Neural cell (in vitro differentiated cells): ENCODE measurements around the gene ZSWIM8. TPM values are rescaled to one million over a fixed set of nuclear protein-coding genes. Genes with fewer than 3 reads are reported as not detected.

ENCODE experiments used
- H2AFZ ChIP-seq: fragments of 200-600, 300-800 bp; sonication (generic), shearing (Covaris generic); 2 replicates; pipeline ENCODE4 v1.6.0; 2014; ENCODE audit warnings: low read depth, mild to moderate bottlenecking, antibody characterized with exemption, low read length, moderate library complexity
- H3F3A ChIP-seq: fragments of 200-600 bp; shearing (Covaris generic); 2 replicates; pipeline ENCODE4 v1.6.1; 2016; ENCODE audit warnings: mild to moderate bottlenecking, moderate library complexity, mixed read lengths, antibody characterized with exemption, low read length; ENCODE audit not compliant: insufficient read depth, poor library complexity, severe bottlenecking
- H3K27ac ChIP-seq: fragments of 200-600, 300-800 bp; sonication (generic), shearing (Covaris generic); 2 replicates; pipeline ENCODE4 v1.5.1; 2014; ENCODE audit warnings: mild to moderate bottlenecking, low read length, moderate library complexity
- H3K27me3 ChIP-seq: fragments of 300-800, 200-600 bp; sonication (generic), shearing (Covaris generic); 2 replicates; pipeline ENCODE4 v1.6.0; 2014; ENCODE audit warnings: mild to moderate bottlenecking, low read depth, low read length, moderate library complexity; ENCODE audit not compliant: insufficient read depth
- H3K36me3 ChIP-seq: fragments of 300-800, 200-600 bp; sonication (generic), shearing (Covaris generic); 2 replicates; pipeline ENCODE4 v1.5.1; 2014; ENCODE audit warnings: mild to moderate bottlenecking, antibody characterized with exemption, low read length, moderate library complexity; ENCODE audit not compliant: insufficient read depth
- H3K4me2 ChIP-seq: fragments of 300-800, 200-600 bp; sonication (generic), shearing (Covaris generic); 2 replicates; pipeline ENCODE4 v1.6.0; 2014; ENCODE audit warnings: mild to moderate bottlenecking, low read length
- H3K4me3 ChIP-seq: fragments of 300-800, 200-600 bp; sonication (generic), shearing (Covaris generic); 2 replicates; pipeline ENCODE4 v1.5.1; 2014; ENCODE audit warnings: mild to moderate bottlenecking, low read length, moderate library complexity
- H3K79me2 ChIP-seq: fragments of 200-600 bp; shearing (Covaris generic); replicated peaks from 2 replicates; pipeline ENCODE4 v1.6.0; 2014; ENCODE audit warnings: mild to moderate bottlenecking, low read length, moderate library complexity; ENCODE audit not compliant: insufficient read depth
- H3K9ac ChIP-seq: fragments of 300-800, 200-600 bp; sonication (generic), shearing (Covaris generic); 2 replicates; pipeline ENCODE4 v1.6.1; 2016; ENCODE audit warnings: mild to moderate bottlenecking, low read length, mixed read lengths
- H3K9me2 ChIP-seq: fragments of 200-600 bp; shearing (Covaris generic); 2 replicates; pipeline ENCODE4 v1.6.1; 2016; ENCODE audit warnings: mild to moderate bottlenecking, low read length, mixed read lengths; ENCODE audit not compliant: insufficient read depth
- H3K9me3 ChIP-seq: fragments of 200-600, 300-800 bp; sonication (generic), shearing (Covaris generic); 2 replicates; pipeline ENCODE4 v1.6.1; 2016; ENCODE audit warnings: mild to moderate bottlenecking, mixed run types, low read length, moderate library complexity, mixed read lengths
- H4K20me1 ChIP-seq: fragments of 200-600 bp; shearing (Covaris generic); 2 replicates; pipeline ENCODE4 v1.6.1; 2016; ENCODE audit warnings: mild to moderate bottlenecking, mixed run types; ENCODE audit not compliant: insufficient read depth
- CTCF ChIP-seq: fragments of 450-650 bp; IDR thresholded peaks from 2 replicates; pipeline ENCODE4 v1.5.1; 2014; ENCODE audit warnings: antibody characterized with exemption, mild to moderate bottlenecking, moderate library complexity; ENCODE audit not compliant: poor library complexity, severe bottlenecking
- EP300 ChIP-seq: fragments of 450-650 bp; conservative IDR thresholded peaks from 2 replicates; pipeline ENCODE4 v1.6.1; 2014; ENCODE audit warnings: antibody characterized with exemption, mild to moderate bottlenecking, moderate library complexity; ENCODE audit not compliant: poor library complexity, severe bottlenecking
- EZH2 ChIP-seq: fragments of 200-600, 300-800 bp; shearing (Covaris generic), sonication (generic); IDR thresholded peaks from 2 replicates; pipeline ENCODE4 v1.6.1; 2014; ENCODE audit warnings: antibody characterized with exemption, low read length, borderline replicate concordance, mild to moderate bottlenecking; ENCODE audit not compliant: insufficient read depth, poor library complexity, severe bottlenecking
- MXI1 ChIP-seq: fragments of 450-650 bp; conservative IDR thresholded peaks from 2 replicates; pipeline ENCODE4 v1.6.1; 2014; ENCODE audit warnings: antibody characterized with exemption, mild to moderate bottlenecking; ENCODE audit not compliant: poor library complexity, severe bottlenecking
- POLR2AphosphoS5 ChIP-seq: IDR thresholded peaks from 2 replicates; pipeline ENCODE4 v1.6.1; 2012
- RAD21 ChIP-seq: fragments of 450-650 bp; conservative IDR thresholded peaks from 2 replicates; pipeline ENCODE4 v1.6.1; 2014; ENCODE audit warnings: antibody characterized with exemption, mild to moderate bottlenecking, moderate library complexity
- REST ChIP-seq: IDR thresholded peaks from 2 replicates; pipeline ENCODE4 v1.6.1; 2012; ENCODE audit warnings: borderline replicate concordance
- SMC3 ChIP-seq: fragments of 450-650 bp; conservative IDR thresholded peaks from 2 replicates; pipeline ENCODE4 v1.6.1; 2014; ENCODE audit warnings: antibody characterized with exemption, mild to moderate bottlenecking, moderate library complexity; ENCODE audit not compliant: poor library complexity
- TAF1 ChIP-seq: IDR thresholded peaks from 2 replicates; pipeline ENCODE4 v1.6.1; 2012; ENCODE audit warnings: low read depth
- polyA plus RNA-seq: library from polyadenylated mRNA; depleted of rRNA; stranded (reverse); fragments of >200 nt; gene quantifications from 2 replicates; pipeline ENCODE4 v1.2.3, GENCODE V29; 2014

Gene ZSWIM8
- polyA plus RNA-seq, 1 donor from 2014 or later, result 69.1 TPM

GRCh38 chr10:73816917-73817729 is 31.7 kb downstream of the ZSWIM8 start:
- no peaks in the 10 kb centered on the region for H3K9me3 ChIP-seq
- H2AFZ ChIP-seq, result no peak overlapping the region
- H3K27me3 ChIP-seq, result no peaks in the 10 kb centered on the region
- H3F3A ChIP-seq, result no peaks in the 10 kb centered on the region
- H3K79me2 ChIP-seq, result no peaks in the 10 kb centered on the region
- H3K27ac ChIP-seq, result no peak overlapping the region
- H3K4me3 ChIP-seq, result no peak overlapping the region
- H3K36me3 ChIP-seq, result no peaks in the 10 kb centered on the region
- no peaks in the 10 kb centered on the region for H4K20me1 ChIP-seq
- no peak overlapping the region for H3K9ac ChIP-seq
- TF ChIP-seq POLR2AphosphoS5 (no peak), TAF1 (no peak), MXI1 (no peak), CTCF (no peak), EZH2 (no peak), SMC3 (no peak), REST (no peak), RAD21 (no peak), EP300 (no peak)
- H3K4me2 ChIP-seq, result no peak overlapping the region
- no peaks in the 10 kb centered on the region for H3K9me2 ChIP-seq

GRCh38 chr10:73817826-73818225 is 32.4 kb downstream of the ZSWIM8 start:
- no peak overlapping the region for H3K4me3 ChIP-seq
- H4K20me1 ChIP-seq, result no peaks in the 10 kb centered on the region
- H3F3A ChIP-seq, result no peaks in the 10 kb centered on the region
- no peak overlapping the region for H3K27ac ChIP-seq
- no peaks in the 10 kb centered on the region for H3K9me2 ChIP-seq
- no peak overlapping the region for H2AFZ ChIP-seq
- no peaks in the 10 kb centered on the region for H3K79me2 ChIP-seq
- H3K4me2 ChIP-seq, result no peak overlapping the region
- H3K9me3 ChIP-seq, result no peaks in the 10 kb centered on the region
- no peaks in the 10 kb centered on the region for H3K36me3 ChIP-seq
- TF ChIP-seq EZH2 (no peak), POLR2AphosphoS5 (no peak), CTCF (no peak), TAF1 (no peak)
- H3K9ac ChIP-seq, result no peak overlapping the region
- no peaks in the 10 kb centered on the region for H3K27me3 ChIP-seq
